ENCODE data around the gene HECW1. TPM values are rescaled to one million over a fixed set of nuclear protein-coding genes. Genes with fewer than 3 reads are reported as not detected.
"Not testable (repeated sequence)": the region's sequence is repeated elsewhere in the genome, so short reads cannot be mapped to it uniquely, and the experiment has no call there.

The HECW1 gene
- total RNA-seq, 1 donor from 2014 or later = 4.1 TPM

GRCh38 chr7:43307522-43307921 lies 195.1 kb downstream of the HECW1 start:
- no peak for DNase-seq (ENCODE audit: low spot score)

GRCh38 chr7:43308913-43309705 lies 196.7 kb downstream of the HECW1 start:
- no peak for DNase-seq (ENCODE audit: low spot score)

- no peak for DNase-seq (ENCODE audit: low spot score)
Observed at GRCh38 chr7:43309706-43310022, 197.2 kb downstream of the HECW1 start.

- no peak for DNase-seq (ENCODE audit: low spot score)
Observed at GRCh38 chr7:43311052-43311451, 198.6 kb downstream of the HECW1 start.

- no peak for DNase-seq (ENCODE audit: low spot score)
Observed at GRCh38 chr7:43311694-43312093, 199.2 kb downstream of the HECW1 start.

GRCh38 chr7:43313628-43314378 lies 201.4 kb downstream of the HECW1 start:
- DNase-seq (ENCODE audit: low spot score) = no peak

- DNase-seq (ENCODE audit: low spot score) = no peak
Observed at GRCh38 chr7:43314379-43315158, 202.1 kb downstream of the HECW1 start.

DNA sequence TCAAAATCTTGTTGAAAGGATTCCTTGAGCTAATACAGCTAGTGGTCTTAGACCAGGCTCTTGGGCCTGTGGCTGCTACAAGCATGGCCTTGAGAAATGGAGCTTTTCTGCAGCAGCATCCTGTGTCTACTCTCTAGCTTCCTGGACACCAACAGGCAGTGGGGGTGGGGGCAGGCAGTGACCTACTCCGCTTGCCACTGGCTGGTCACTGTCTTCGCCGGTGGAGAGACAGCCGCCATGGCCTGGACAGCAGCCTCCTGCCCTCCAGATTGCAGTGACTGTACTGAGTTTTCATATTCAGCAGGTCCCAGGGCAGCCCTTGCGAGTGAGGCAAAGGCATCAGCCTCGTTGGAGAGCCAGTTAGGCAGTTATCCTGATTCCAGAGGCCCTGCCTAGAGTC lies 204.6 kb downstream of the HECW1 start:
- DNase-seq (ENCODE audit: low spot score) = no peak

- DNase-seq (ENCODE audit: low spot score) = no peak
Observed at GRCh38 chr7:43318188-43318770, 205.8 kb downstream of the HECW1 start.

DNA sequence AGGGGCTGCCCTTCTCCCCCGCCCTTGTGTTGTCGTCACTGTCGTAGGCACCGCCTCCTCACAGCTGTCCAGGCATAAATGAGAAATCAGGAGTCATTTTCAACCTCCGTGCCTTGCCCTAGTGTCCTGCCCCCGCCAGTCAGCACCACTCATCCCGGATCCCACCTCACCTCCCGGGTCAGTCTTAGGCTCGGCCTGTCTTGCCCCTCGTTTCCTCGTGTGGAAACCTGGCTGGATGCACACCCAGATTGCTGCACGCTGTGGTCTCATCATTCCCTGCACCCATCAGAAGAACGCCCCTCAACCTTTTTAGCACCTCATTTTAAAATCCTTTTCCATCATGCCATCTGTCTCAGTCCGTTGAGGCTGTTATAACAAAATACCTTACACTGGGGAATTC lies 213.1 kb downstream of the HECW1 start:
- no peak for DNase-seq (ENCODE audit: low spot score)

DNA sequence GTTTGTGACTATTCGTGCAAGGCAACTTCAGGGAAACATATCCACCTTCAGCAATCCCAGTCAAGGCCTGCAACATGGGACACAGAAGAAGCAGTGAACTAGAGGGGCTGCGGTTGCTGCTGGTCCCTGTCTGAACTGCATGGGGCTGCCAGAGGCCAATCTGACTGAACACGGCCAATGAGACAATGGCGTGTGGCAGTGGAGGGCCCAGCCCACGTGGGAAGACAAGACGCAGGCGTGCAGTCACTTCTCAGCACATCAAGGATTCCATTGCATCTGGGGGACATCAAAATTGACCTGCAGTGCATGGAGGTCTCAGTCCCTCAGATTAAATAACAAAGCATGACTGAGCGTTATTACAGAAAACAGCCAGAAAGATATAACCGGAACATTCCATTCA lies 215.9 kb downstream of the HECW1 start:
- no peak for DNase-seq (ENCODE audit: low spot score)

GRCh38 chr7:43328785-43329380 lies 216.4 kb downstream of the HECW1 start:
- DNase-seq (ENCODE audit: low spot score) = peak; percentile 2

DNA sequence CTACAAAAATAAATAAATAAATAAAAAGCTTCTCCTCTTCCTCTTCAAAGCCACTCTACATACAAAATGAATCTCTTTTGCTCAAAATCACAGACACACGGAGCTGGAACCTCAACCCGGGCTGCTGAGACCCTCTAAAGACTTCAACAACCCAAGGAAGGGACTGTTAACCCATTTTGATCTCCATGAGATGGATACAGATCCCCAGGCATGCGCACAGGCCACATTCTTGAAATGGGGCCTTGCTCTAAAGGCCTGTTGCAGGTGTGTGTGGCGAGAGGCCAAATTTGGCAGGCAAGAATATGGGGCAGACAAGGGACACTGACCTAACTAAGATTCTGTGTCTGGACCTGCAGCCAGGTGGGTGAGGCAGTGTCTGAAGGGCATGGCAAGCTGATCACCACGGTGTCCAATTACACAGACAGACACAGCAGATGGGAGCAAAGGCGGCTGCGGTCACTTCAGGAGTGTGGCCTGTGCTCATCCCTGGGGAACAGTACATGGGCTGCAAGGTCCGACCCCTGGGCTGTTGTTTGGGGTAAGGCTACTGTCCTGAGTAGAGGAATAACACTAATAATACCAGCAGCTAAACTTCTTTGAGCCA lies 219.8 kb downstream of the HECW1 start:
- no peak for DNase-seq (ENCODE audit: low spot score)

GRCh38 chr7:43337191-43337590 lies 224.7 kb downstream of the HECW1 start:
- DNase-seq (ENCODE audit: low spot score) = no peak

- DNase-seq (ENCODE audit: low spot score) = no peak
Observed at GRCh38 chr7:43337811-43338210, 225.4 kb downstream of the HECW1 start.

GRCh38 chr7:43341132-43341531 lies 228.7 kb downstream of the HECW1 start:
- DNase-seq (ENCODE audit: low spot score) = no peak

- DNase-seq (ENCODE audit: low spot score) = not testable (repeated sequence)
Observed at GRCh38 chr7:43343417-43343816, 231.0 kb downstream of the HECW1 start.

- not testable (repeated sequence) for DNase-seq (ENCODE audit: low spot score)
Observed at GRCh38 chr7:43345696-43346095, 233.2 kb downstream of the HECW1 start.

DNA sequence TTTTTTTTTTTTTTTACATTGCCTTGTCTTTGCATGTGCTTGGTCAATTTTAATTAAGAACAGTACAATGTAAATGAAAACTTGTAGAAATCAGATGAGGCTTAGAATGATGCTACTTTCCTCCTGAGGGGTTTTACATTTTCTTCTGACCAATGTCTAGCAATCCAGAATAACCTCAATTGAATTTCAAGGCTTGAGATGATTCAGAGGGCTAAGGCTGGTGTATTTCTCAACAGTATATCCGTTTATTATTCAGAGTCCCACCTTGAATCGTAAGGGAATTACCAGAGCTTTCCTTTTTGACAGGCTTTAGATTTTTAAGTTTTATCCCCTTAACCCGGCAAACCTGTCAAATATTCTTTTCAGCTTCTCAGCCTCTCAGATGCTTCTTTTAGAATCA lies 239.2 kb downstream of the HECW1 start:
- DNase-seq (ENCODE audit: low spot score) = peak; percentile 24

- DNase-seq (ENCODE audit: low spot score) = no peak
Observed at GRCh38 chr7:43353902-43354301, 241.5 kb downstream of the HECW1 start.

DNA sequence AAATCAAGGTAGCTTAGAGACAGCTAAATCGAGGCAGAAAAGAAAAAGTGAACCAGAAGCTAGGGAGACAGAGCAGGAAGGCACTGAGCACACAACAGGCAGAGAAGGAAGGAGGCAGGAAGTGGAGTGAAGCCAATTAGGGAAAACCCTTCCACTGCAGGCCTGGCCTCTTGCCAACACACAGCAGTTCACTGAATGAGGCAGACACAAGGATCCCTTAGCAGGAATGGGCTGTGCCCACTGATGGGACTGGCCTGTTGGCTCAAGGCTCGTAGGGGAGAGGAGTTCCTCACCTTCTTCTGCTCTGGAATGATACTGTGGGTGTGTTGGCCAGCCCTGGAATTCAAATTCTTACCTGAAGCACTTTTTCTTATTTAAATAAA lies 250.2 kb downstream of the HECW1 start:
- DNase-seq (ENCODE audit: low spot score) = peak; percentile 21

All from umbilical cord (tissue), 2 donors.